Right atrium auricular region (tissue), 2 donors: Measurements from ENCODE around the gene CPLX4. TPM values are rescaled to one million over a fixed set of nuclear protein-coding genes. Genes with fewer than 3 reads are reported as not detected.

Experiments used
- DNase-seq: peaks from one replicate; pipeline ENCODE4 v3.0.0-alpha.2; 2019; ENCODE audit warnings: low spot score
- H3K27ac ChIP-seq, 2 donors: fragments of 200-600 bp; sonication (generic); 1 replicate in 1 of 2; 2 replicates in 1 of 2; pipeline ENCODE4 v1.5.1; 2016 to 2019
- H3K27me3 ChIP-seq, 2 donors: fragments of 200-600 bp; sonication (generic); one replicate each; pipeline versions ENCODE4 v1.5.1 to v1.6.0; 2017 to 2019
- H3K36me3 ChIP-seq: fragments of 200-600 bp; sonication (generic); one replicate; pipeline ENCODE4 v1.5.1; 2016
- H3K4me1 ChIP-seq, 2 donors: fragments of 200-600 bp; sonication (generic); one replicate each; pipeline versions ENCODE4 v1.5.1 to v1.6.0; 2017 to 2019
- H3K4me3 ChIP-seq, 2 donors: fragments of 200-600 bp; sonication (generic); 1 replicate in 1 of 2; 2 replicates in 1 of 2; pipeline ENCODE4 v1.5.1; 2017 to 2019; ENCODE audit warnings: mild to moderate bottlenecking in 1 of 2, moderate library complexity in 1 of 2
- H3K9me3 ChIP-seq, 2 donors: fragments of 200-600 bp; sonication (generic); one replicate each; pipeline ENCODE4 v1.5.1; 2019
- total RNA-seq, 2 donors: library from RNA; depleted of rRNA; stranded (reverse); fragments of >200 nt; gene quantifications; one replicate each; pipeline ENCODE4 v1.1.0, GENCODE V29; 2016
- TF ChIP-seq, protein P1 (sequence below), 2 donors: fragments of 200-600 bp; sonication (generic); IDR thresholded peaks; one replicate each; pipeline ENCODE4 v1.5.1; 2019; ENCODE audit warnings: antibody characterized with exemption in 2 of 2

Gene CPLX4
- total RNA-seq, 2 donors from 2014 or later = not detected

DNA sequence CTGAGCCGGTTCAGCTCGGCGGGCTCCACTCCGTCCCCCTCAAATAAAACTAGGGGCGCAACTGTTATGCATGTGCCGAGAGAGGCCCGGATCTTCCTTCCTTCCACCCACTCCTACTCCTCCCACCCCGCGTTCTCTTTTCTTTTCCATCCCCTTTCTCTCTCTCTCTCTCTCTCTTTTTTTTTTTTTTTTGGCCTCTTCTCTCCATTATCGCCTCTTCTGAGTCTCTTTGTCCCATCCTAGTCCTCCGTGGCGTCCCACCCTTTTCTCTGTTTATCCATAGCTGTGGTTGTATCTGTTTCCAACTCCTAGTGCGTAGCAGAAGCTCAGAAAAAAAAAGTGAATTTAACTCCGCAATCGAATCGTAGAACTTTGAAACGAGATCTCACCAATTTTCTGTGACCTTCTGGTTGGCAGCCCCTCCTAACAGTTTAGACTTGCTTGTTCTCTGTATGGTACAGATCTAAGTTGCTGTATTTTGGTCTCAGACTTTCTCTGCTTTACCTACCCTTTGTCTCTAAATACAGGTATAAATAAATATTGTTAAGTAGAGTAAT lies 48.8 kb downstream of the CPLX4 start:
- no peak for DNase-seq
- Histone ChIP-seq H3K27me3 (peaks cover 36 to 76% of the 10 kb centered on the region in 2 donors), H3K36me3 (no peaks in the 10 kb centered on the region), H3K9me3 (no peaks in the 10 kb centered on the region), H3K4me1 (peaks cover 0 to 57% of the 10 kb centered on the region in 2 donors), H3K4me3 (peak overlapping the region in 1 of 2 donors; percentile 25), H3K27ac (no peak overlapping the region)
- TF ChIP-seq, protein P1, sequence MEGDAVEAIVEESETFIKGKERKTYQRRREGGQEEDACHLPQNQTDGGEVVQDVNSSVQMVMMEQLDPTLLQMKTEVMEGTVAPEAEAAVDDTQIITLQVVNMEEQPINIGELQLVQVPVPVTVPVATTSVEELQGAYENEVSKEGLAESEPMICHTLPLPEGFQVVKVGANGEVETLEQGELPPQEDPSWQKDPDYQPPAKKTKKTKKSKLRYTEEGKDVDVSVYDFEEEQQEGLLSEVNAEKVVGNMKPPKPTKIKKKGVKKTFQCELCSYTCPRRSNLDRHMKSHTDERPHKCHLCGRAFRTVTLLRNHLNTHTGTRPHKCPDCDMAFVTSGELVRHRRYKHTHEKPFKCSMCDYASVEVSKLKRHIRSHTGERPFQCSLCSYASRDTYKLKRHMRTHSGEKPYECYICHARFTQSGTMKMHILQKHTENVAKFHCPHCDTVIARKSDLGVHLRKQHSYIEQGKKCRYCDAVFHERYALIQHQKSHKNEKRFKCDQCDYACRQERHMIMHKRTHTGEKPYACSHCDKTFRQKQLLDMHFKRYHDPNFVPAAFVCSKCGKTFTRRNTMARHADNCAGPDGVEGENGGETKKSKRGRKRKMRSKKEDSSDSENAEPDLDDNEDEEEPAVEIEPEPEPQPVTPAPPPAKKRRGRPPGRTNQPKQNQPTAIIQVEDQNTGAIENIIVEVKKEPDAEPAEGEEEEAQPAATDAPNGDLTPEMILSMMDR (IDR thresholded peaks at IDR 0.05) = no peak

DNA sequence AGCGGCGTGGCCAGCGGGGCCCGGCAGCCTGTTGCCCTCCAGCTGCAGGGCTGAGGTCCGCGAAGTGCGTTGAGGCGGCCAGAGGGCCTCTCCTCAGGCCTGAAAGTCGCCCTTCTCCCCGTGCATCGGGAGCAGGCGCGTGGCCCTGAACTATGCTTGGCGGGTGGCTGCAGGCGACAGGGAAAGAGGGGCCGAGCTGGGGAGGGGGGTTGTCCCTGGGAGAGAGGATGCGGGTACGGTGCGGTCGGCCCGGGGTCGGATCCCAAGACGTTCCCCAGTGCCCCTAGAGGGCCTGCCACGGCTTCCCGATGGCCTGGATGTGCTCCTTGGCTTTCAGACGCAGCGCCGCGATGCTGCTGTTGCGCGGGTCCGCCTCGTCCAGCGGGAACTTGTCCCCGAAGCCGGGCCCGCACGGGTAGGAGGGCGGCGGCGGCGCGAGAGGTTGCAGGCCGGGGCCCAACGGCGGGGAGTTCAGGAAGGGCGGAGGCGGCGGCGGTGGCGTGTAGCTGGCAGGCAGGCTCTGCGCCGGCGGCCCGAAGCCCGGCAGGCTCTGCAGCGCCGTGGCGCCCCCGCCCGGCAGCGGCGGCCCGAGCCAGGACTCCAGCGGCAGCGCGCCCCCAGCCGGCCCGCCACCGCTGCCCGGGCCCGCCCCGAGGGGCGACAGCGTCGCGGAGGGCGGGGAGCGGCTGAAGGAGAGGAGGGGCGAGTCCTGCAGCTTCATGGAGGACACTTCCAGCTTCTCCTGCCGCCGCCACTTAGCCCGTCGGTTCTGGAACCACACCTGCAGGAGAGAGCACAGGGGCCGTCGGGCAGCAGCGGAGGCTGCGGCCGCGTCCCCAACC lies 49.5 kb downstream of the CPLX4 start:
- peaks cover 31 to 76% of the 10 kb centered on the region in 2 donors for H3K27me3 ChIP-seq
- TF ChIP-seq, protein P1 (IDR thresholded peaks at IDR 0.05) = no peak
- no peak for DNase-seq
- no peaks in the 10 kb centered on the region for H3K9me3 ChIP-seq
- peaks cover 0 to 53% of the 10 kb centered on the region in 2 donors for H3K4me1 ChIP-seq
- peak overlapping the region in 1 of 2 donors; percentile 25 for H3K4me3 ChIP-seq
- H3K36me3 ChIP-seq = no peaks in the 10 kb centered on the region
- no peak overlapping the region for H3K27ac ChIP-seq

DNA sequence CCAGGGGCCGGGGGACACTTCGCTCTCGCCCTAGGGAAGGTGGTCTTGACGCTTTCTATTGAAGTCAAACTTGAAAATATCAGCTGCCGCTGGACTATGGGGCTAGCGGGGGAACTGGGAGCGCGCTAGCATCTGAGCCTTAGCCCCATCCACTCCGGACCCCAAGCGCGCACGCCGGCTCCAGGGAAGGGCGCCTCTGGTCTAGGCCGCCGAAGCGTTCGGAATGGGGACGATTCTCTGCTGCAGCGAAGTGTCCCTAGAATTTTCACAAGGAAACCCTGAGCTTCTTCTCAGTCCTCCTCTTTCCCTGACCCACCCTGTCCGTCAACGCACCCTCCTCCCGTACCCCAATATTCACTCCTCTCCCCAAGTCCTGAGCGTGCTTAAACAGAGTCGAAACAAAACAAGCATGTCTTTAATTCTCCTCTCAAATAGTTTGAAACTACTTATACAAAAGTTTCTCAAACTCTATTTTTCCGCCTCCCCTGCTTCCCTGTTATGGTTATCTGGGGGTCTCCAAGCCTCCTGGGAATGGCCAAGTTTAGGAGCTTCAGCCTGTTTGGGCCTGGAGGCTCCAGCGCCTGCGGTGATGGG lies 50.2 kb downstream of the CPLX4 start:
- Histone ChIP-seq H3K4me1 (peaks cover 0 to 46% of the 10 kb centered on the region in 2 donors), H3K36me3 (no peaks in the 10 kb centered on the region), H3K27ac (no peak overlapping the region), H3K4me3 (no peak overlapping the region), H3K27me3 (peaks cover 23 to 72% of the 10 kb centered on the region in 2 donors), H3K9me3 (no peaks in the 10 kb centered on the region)
- TF ChIP-seq, protein P1 (IDR thresholded peaks at IDR 0.05) = no peak
- DNase-seq = no peak

DNA sequence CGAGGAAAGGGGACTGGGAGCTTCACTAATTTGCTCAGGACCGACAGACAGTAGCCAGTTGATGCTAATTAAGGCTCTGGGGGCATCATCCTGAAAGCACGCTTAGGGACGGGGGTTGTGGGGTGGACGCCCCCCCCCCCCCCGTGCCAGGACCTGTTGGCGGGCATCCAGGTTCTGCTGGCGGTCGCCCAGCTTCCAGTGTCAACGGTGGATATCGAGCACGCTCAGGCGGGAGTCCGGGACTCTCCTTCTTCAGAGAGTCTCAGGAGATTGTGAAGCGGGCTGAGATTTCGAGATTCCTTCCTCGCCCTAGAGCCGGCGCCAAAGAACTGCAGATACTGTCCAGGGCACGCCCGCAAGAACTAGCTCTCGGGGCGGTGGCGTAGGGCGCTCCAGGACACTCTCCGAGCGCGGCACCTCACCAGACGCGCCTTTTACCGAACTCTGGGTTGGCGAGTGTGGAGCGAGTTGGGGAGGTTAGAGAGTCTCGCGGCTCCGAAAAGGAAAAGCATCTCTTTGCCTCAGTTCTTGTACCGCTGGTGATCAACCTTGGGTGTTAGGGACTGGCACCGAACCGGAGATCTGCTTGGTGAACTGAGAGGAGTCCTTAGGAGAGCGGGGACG lies 50.8 kb downstream of the CPLX4 start:
- Histone ChIP-seq H3K36me3 (no peaks in the 10 kb centered on the region), H3K4me1 (peaks cover 0 to 40% of the 10 kb centered on the region in 2 donors), H3K27me3 (peaks cover 21 to 66% of the 10 kb centered on the region in 2 donors), H3K9me3 (no peaks in the 10 kb centered on the region), H3K4me3 (no peak overlapping the region), H3K27ac (no peak overlapping the region)
- TF ChIP-seq, protein P1 (IDR thresholded peaks at IDR 0.05) = no peak
- no peak for DNase-seq

DNA sequence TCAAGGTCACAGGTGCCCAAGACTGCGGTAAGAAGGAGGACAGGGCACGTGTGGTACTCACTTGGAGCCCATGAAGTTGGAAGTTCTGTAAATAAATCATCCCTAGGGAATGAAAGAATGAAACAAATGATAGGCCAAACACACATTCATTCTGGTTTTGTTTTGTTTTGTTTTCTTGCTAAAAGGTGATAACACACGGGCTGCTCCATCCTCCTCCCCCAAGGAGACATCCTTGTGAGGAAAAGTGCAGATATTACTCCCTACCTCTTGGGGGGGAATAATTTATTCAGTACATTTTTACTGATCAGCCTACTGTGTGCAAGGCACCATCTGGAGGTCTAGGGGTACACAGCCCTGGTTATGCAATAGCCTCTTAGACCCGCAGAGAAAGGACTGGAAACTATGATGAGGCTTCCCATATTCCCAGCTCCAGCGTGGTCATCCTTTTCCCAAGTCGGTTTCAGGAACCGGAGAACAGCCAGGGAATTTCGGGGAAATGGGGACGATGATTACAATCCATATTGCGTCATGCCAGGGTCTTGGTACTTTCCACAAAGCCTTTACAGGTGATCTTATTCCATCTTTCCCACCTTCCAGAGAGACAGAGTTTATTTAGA lies 51.5 kb downstream of the CPLX4 start:
- peaks cover 19 to 60% of the 10 kb centered on the region in 2 donors for H3K27me3 ChIP-seq
- TF ChIP-seq, protein P1 (IDR thresholded peaks at IDR 0.05) = no peak
- H3K36me3 ChIP-seq = no peaks in the 10 kb centered on the region

More for the DNA sequence above, 51.5 kb downstream of the CPLX4 start:
- Histone ChIP-seq H3K4me1 (peaks cover 0 to 34% of the 10 kb centered on the region in 2 donors), H3K9me3 (no peaks in the 10 kb centered on the region), H3K27ac (no peak overlapping the region), H3K4me3 (no peak overlapping the region)
- DNase-seq = no peak
